ENCODE results near the gene TMEM178B. TPM values are rescaled to one million over a fixed set of nuclear protein-coding genes. Genes with fewer than 3 reads are reported as not detected.

The TMEM178B gene
- polyA plus RNA-seq, 2 of the 4 experiments (the other 2 are of a cell fraction) = 0.88 to 0.93 TPM

GRCh38 chr7:141258559-141258958 is 184.7 kb downstream of the TMEM178B start:
- ChIA-PET POLR2A (no interaction called here), CTCF (no interaction called here)
- 16% methylated on average over 5 of the region's 5 CpGs for WGBS (ENCODE audit: missing lambda C conversion rate)
- Histone ChIP-seq H3K4me2 (no peak overlapping the region), H3K4me1 (no peaks in the 10 kb centered on the region), H3K9me3 (no peaks in the 10 kb centered on the region), H3K27ac (no peak overlapping the region), H3K4me3 (no peak overlapping the region)
- no peak for ATAC-seq
- no peak for DNase-seq (ENCODE audit: low read depth in 1 of 2, low spot score in 1 of 2)
- FAIRE-seq = no peak
- TF ChIP-seq ZC3H11A (IDR thresholded peaks at IDR 0.05) = no peak

GRCh38 chr7:141262101-141263090 is 188.5 kb downstream of the TMEM178B start:
- POLR2A ChIA-PET = no interaction called here
- Histone ChIP-seq H3K27ac (no peak overlapping the region), H3K4me3 (no peak overlapping the region), H3K4me1 (no peaks in the 10 kb centered on the region), H3K4me2 (no peak overlapping the region), H3K9me3 (no peaks in the 10 kb centered on the region)
- DNase-seq (ENCODE audit: low read depth in 1 of 2, low spot score in 1 of 2) (no peak), ATAC-seq (peak in 1 of 2 experiments; percentile 31; a peak in 1 of 6 replicates), FAIRE-seq (no peak)
- no peak for TF ChIP-seq ZNF302 (CRISPR knock-in tag; IDR thresholded peaks at IDR 0.05)
- TF ChIP-seq ZC3H11A (IDR thresholded peaks at IDR 0.05) = no peak
- 0 out of 3 replicates have a peak, but pooled peaks have one; percentile 24 for TF ChIP-seq SMC3 (IDR thresholded peaks at IDR 0.05)
- no peak for TF ChIP-seq POLR2A (IDR thresholded peaks at IDR 0.05; ENCODE audit: low read length)
- no peak for TF ChIP-seq EHF (CRISPR knock-in tag; IDR thresholded peaks at IDR 0.05)
- no peak for TF ChIP-seq NPAS2 (CRISPR knock-in tag; IDR thresholded peaks at IDR 0.05; ENCODE audit: borderline replicate concordance)
- no peak for TF ChIP-seq TFCP2L1 (CRISPR knock-in tag; IDR thresholded peaks at IDR 0.05)
- no peak for TF ChIP-seq JUNB (IDR thresholded peaks at IDR 0.05)
- no peak for TF ChIP-seq POLR2AphosphoS2 (conservative IDR thresholded peaks at IDR 0.05; ENCODE audit: low read length)
- no peak for TF ChIP-seq HES2 (IDR thresholded peaks at IDR 0.05)
- no peak for TF ChIP-seq RARB (CRISPR knock-in tag; IDR thresholded peaks at IDR 0.05)
- TF ChIP-seq RAD21 (conservative IDR thresholded peaks at IDR 0.05 in 1 of 2, IDR thresholded peaks at IDR 0.05 in 1 of 2) = peak; percentile 13 to 19; a peak in 1 of 5 replicates
- no peak for TF ChIP-seq BCL3 (IDR thresholded peaks at IDR 0.05)
- TF ChIP-seq FOXS1 (CRISPR knock-in tag; IDR thresholded peaks at IDR 0.05) = no peak
- TF ChIP-seq KDM1A (IDR thresholded peaks at IDR 0.05; ENCODE audit: low read depth) = no peak
- TF ChIP-seq ATOH8 (CRISPR knock-in tag; IDR thresholded peaks at IDR 0.05; ENCODE audit: low read depth) = no peak
- CTCF ChIA-PET = interaction anchor here (1.7 kb wide), 1 partner anchor 9 kb away, joined by 9 read pairs; no protein-coding TSS in a partner anchor
- WGBS (ENCODE audit: missing lambda C conversion rate) = 49% methylated on average over 5 of the region's 5 CpGs

GRCh38 chr7:141263508-141263907 is 189.6 kb downstream of the TMEM178B start:
- Histone ChIP-seq H3K4me1 (no peaks in the 10 kb centered on the region), H3K4me2 (no peak overlapping the region), H3K4me3 (no peak overlapping the region), H3K9me3 (no peaks in the 10 kb centered on the region), H3K27ac (no peak overlapping the region)
- WGBS (ENCODE audit: missing lambda C conversion rate) = 25% methylated on average over 2 of the region's 2 CpGs
- POLR2A ChIA-PET = no interaction called here
- no peak for DNase-seq (ENCODE audit: low read depth in 1 of 2, low spot score in 1 of 2)
- no peak for FAIRE-seq
- TF ChIP-seq CHD4 (IDR thresholded peaks at IDR 0.05; ENCODE audit: borderline replicate concordance) = no peak
- no peak for TF ChIP-seq SMC3 (IDR thresholded peaks at IDR 0.05)
- TF ChIP-seq ZFP36 (IDR thresholded peaks at IDR 0.05; ENCODE audit: borderline replicate concordance, partially characterized antibody) = no peak
- TF ChIP-seq GATA3 (IDR thresholded peaks at IDR 0.05; ENCODE audit: borderline replicate concordance) = no peak
- TF ChIP-seq POLR2A (IDR thresholded peaks at IDR 0.05; ENCODE audit: low read length) = no peak
- TF ChIP-seq PHF8 (IDR thresholded peaks at IDR 0.05; ENCODE audit: borderline replicate concordance, low read depth) = no peak
- no peak for TF ChIP-seq FOXS1 (CRISPR knock-in tag; IDR thresholded peaks at IDR 0.05)
- TF ChIP-seq FOSL2 (IDR thresholded peaks at IDR 0.05) = no peak
- TF ChIP-seq FOSL2 (CRISPR knock-in tag; IDR thresholded peaks at IDR 0.05) = no peak
- TF ChIP-seq NR3C1 (IDR thresholded peaks at IDR 0.05) = no peak
- TF ChIP-seq KDM5A (IDR thresholded peaks at IDR 0.05) = no peak
- CTCF ChIA-PET = interaction anchor here (1.7 kb wide), 1 partner anchor 8 kb away, joined by 9 read pairs; no protein-coding TSS in a partner anchor
- ATAC-seq = no peak

Data from A549 (cell line).